Fibroblast of skin of scalp (primary cell): ENCODE data around the gene KHDRBS2. TPM values are rescaled to one million over a fixed set of nuclear protein-coding genes. Genes with fewer than 3 reads are reported as not detected.
A peak's percentile ranks its signal among the peaks of the same experiment; 100 is the strongest.

Source experiments
- DNase-seq: peaks from one replicate; pipeline ENCODE4 v3.0.0-alpha.2; 2013
- polyA plus RNA-seq, 2 experiments: library from polyadenylated mRNA; unstranded; fragments of 120-200 nt; gene quantifications; one replicate each; pipeline ENCODE4 v1.2.1, GENCODE V29; 2013; ENCODE audit not compliant: insufficient read length in 2 of 2

Gene KHDRBS2
- polyA plus RNA-seq (2013, experiment 1 of 2; ENCODE audit: insufficient read length): not detected
- not detected for polyA plus RNA-seq (2013, experiment 2 of 2; ENCODE audit: insufficient read length)

DNA sequence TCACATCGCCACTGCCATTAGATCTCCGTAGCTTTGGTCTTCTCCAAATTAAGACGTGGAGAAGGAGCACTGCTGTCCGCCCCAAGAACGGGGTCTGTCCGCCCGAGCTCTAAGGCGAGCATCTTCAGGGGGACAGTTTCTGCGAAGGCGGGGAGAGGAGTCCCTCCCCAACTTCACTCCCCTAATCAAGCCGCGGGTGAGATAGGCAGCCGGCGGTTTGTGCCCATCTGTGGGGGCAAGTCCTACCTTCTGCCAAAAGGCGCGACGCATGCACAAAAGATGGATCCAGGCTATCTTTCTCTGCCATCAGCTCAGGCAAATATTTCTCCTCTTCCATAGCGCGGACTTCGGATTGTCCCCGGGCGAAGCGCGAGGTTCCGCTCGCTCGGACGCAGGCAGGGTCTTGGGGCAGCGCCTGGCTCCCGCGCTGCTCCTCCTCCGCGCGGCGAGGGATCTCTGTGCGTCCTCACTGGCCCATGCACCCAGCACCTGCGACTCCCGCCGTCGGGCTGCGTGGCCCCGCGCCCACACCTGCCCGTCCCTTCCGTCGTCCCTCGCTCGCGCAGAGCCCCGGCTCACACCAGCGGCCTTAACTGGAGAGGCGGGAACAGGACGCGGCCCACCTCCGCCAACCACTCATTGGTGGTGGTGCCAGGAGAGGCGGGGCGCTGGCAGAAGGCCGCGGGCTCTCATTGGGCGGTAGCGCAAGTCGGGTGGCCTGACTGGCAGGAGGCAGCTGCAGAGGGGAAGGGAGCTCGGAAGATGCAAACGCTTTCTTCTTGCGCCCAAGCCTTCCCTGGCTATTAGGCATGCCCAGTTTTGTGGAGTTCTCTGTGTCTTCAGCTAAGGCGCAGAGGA, at the start of gene KHDRBS2:
TSS of gene KHDRBS2 (minus strand) at position 614 of the 858 bp plus-strand sequence.
- peak; percentile 1 for DNase-seq

DNA sequence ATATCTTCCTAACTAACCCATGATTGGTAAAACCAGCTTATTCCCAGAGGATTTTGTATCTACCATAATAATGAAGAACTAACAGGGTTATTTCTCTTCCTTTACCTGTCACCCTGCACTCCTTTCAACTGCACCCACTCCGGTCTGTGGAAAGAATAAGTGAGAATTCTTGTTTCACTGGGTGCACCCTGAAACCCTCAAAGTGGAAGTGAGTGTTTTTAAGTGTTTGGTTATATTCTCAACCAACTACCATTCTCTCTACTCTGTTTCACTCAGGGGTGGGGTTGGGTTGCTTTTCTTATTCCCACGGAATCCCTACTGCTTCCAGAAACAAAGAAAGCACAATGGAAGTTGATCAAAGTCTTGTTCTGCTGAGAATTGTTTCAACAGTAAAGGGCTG, 42.6 kb upstream of the KHDRBS2 start:
- DNase-seq: no peak

DNA sequence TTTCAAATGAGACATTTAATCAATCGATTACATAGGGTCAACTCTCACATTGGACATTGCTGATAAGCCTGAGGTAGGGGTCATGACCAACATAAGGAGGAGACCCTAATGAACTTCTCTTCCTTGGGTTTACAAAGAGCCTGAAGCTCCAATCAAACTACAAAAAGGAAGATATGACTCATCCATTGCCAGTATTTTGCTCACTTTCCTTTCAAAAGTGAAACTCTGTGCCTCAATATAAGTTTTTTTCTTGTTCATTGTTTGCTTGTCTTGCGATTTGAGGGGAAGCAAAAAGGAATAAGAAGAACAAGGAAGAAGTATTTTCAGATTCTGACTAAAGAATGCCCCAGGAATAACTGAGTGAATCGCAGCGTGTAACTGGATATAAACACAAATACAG, 38.8 kb upstream of the KHDRBS2 start:
- no peak for DNase-seq

DNA sequence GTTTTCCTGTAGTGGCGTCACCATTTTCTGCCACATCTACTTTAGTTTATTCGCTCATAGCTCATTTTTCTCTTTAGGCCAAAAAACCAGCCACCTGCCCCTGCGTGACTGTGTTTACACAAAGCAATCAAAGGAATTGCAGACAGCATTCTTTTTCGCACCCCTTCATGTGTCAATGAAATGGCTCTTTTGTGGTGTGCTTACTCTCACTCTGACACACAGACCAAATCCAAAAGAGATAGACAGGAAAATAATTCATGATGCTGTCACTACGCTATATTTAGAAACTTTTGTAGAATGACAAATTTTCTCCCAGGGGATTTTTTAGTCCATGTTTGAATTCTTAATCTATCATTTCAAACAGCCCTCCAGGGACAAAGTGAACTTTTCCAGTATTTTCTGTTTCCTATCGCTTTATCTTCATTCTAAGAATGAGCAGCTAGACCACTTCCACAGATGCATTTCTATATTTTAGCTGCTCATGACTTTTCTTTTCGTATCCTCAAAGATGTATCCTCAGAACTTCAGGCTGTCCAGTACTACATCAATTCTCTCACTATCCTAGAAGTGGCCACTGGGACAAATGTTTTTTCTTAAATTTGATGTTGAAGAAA, 37.9 kb upstream of the KHDRBS2 start:
- no peak for DNase-seq

- no peak for DNase-seq
These were observed 12.8 kb upstream of the KHDRBS2 start for GRCh38 chr6:62298745-62299392.

GRCh38 chr6:62296541-62296940, 10.5 kb upstream of the KHDRBS2 start:
- DNase-seq: no peak

- DNase-seq: no peak
These were observed 2.9 kb upstream of the KHDRBS2 start for GRCh38 chr6:62288974-62289373.

- DNase-seq: no peak
These were observed 2.5 kb upstream of the KHDRBS2 start for GRCh38 chr6:62288562-62288961.

- DNase-seq: no peak
These were observed 432 bp upstream of the KHDRBS2 start for GRCh38 chr6:62286470-62286843.

GRCh38 chr6:62284725-62285124, 1.3 kb downstream of the KHDRBS2 start:
- DNase-seq: no peak

- DNase-seq: peak; percentile 6
These were observed 2.1 kb downstream of the KHDRBS2 start for GRCh38 chr6:62283796-62284411.

DNA sequence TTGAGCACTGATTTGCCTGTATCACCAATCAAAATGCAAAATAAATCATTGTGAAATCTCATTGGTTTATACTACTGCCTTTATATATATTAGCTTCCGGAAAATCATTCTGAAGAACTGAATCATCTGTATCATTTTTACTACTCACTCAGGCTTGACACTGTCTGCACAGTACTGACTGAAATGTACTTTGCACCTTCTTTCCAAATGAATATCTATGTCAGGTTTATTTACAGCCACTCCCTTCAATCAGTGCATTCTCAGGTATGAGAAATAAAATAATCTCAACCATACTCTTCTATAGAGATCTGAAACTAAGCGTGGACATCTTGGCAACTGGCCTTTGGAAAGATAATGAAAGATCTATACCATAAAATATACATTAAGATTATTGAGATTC, 2.7 kb downstream of the KHDRBS2 start:
- no peak for DNase-seq

DNA sequence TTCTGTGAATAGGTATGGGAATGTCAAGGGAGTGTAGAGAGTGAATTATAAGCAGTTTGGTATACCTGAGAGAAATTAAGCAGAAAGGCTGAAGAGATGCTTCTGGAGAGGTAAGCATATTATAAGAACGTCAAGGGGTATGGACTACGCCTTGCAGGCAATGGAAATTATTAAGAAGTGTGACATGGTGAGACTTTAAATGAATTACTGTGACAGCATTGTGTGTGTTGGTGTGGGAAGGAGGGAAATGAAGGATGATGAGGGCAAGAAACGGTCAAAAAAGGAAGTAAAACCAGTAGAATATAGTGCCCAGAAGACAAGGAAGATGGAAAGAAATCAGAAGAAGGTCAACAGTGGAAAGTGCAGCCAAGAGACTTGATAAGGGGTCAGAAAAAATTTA, 5.9 kb downstream of the KHDRBS2 start:
- no peak for DNase-seq

DNA sequence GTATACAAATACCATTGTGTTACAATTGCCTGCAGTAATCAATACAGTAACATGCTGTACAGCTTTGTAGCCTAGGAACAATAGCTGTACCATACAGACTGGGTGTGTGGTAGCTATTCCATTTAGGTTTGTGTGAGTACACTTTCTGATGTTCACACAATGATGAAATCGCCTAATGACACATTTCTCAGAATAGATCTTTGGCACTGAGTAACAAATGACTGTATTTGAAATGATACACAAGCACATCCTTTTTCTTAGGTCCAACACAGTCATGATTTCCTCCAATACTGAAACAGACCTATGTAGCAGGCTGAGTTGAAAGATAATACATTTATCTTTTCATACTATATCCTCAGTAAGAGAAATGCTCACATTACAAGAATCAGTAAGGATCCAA, 13.9 kb downstream of the KHDRBS2 start:
- no peak for DNase-seq

DNA sequence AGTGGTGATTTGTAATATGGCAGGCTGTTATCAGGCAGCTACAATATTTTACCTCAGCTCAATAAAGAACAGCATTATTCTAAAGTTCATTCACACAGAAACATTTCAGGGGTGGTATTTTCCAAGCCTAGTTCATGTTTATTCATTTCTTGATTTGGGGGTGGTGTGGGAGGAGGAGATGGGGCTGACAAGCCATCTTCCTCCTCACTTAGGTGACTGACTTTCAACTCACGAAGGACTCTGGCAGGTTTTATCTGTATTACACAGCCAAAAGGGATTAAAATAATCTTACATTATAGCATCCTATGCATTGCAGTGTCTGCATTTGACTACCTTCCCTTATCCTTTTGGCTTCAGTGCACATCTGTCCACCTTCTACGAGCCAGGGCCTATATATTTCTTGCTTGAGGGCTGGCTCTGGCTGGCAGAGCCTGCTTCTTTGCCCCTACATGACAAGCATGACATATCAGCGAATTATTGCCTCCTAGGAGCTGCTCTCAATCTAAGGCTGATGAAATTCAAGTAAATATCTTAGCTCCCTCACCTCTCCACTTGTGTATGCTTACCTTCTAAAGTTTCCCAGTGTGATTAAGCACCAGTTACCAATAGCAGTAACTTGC, 20.0 kb downstream of the KHDRBS2 start:
- DNase-seq: no peak

GRCh38 chr6:62262283-62262682, 23.7 kb downstream of the KHDRBS2 start:
- DNase-seq: no peak

DNA sequence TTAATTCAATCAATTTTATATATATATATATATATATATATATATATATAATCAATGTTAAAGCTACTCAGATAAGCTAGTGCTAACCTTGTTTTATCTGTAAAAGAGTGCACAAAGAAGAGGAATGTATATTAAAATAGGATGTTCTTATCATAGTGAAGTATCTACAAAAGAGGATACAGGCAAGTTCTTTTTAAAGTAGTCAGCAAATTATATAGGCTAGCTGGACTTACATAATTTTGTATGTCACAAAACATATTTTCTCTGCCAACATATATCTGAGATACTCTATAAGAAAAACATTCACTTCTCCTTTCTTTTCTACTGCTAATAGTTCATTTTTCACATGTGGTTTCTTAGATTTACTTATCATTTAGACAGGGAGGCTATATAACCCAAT, 39.9 kb downstream of the KHDRBS2 start:
- DNase-seq: no peak

- DNase-seq: no peak
These were observed 49.2 kb downstream of the KHDRBS2 start for GRCh38 chr6:62236784-62237183.

DNA sequence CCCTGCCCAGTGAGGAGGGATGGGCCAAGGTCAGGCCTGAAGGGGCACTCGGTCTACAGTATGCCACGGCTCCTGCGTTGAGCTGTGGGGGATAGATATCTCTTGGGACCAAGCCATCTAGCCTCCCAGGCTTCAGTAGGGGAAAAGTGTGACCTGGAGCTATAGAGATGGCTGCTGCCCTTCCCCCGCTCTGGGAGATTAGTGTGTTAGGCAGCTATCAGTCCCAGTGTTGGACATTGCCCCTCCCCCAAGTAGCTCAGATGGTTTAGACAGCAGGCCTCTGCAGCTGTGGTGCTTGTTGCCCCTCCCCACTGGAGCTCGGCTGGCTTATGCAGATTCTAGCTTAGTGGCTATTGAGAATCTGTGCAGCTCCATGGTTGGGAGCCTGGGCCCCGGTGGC, 56.8 kb downstream of the KHDRBS2 start:
- DNase-seq: no peak

- no peak for DNase-seq
These were observed 68.2 kb downstream of the KHDRBS2 start for GRCh38 chr6:62217866-62218265.

DNA sequence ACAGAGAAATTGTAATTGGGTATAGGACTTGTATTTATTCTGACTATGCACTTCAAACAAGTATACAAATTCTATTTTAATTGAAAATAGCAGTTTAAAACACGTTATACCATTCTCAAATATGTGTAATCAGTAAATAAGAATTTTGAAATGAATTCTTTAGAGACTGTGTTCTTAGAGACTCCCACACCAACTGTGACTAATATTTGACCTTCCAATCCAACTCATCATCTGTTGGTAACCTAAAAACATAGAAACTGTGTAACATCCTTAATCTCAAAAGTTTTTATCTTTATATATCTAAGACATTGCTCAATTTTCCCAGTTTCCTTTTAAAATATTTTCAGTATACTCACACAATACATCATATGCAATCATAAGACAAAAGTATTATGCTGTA, 83.9 kb downstream of the KHDRBS2 start:
- DNase-seq: no peak

DNA sequence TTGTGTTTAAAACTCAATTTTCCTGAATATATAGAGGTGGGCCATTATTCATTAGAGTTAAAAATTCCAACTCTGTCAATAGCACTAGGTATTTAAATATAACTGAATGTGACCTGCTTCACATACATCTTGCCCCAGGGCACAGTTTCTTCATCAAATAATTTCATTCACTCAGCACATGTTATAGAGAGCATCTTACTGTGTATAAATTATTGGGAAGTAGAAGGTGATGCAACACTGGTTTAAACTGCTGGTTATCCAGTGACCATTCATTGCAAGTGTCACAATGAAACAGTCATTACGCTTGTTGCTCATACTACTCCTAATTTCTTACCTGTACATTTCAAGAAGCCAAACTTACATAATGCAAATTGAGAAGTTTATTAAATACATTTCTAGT, 93.4 kb downstream of the KHDRBS2 start:
- no peak for DNase-seq

DNA sequence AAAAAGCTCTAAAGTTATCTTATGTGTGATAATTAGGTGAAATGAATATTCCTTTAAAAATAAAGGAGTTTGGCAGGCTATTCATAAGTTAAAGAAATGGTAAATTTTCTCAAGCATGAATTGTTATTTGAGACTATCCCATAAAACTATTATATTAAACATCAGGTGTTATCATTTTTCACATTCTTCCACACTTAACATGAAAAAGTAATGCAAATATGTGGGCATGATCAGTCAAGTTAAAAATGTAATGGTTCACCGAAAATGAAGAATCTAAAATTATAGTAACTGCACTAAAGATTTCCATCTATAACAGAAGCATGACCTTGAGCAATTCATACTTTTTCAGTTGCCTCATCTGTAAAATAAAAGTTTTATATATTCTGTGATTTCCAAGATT, 110.8 kb downstream of the KHDRBS2 start:
- no peak for DNase-seq
